GM18519 (cell line): ENCODE results near the gene NLGN1.

ENCODE experiments used
- ATAC-seq: cut with Tn5 transposase; IDR thresholded peaks from one replicate; pipeline ENCODE4 v1.9.1; 2021; ENCODE audit warnings: mild to moderate bottlenecking, moderate library complexity; ENCODE audit not compliant: unreplicated experiment, low FRiP score

The NLGN1 gene

DNA sequence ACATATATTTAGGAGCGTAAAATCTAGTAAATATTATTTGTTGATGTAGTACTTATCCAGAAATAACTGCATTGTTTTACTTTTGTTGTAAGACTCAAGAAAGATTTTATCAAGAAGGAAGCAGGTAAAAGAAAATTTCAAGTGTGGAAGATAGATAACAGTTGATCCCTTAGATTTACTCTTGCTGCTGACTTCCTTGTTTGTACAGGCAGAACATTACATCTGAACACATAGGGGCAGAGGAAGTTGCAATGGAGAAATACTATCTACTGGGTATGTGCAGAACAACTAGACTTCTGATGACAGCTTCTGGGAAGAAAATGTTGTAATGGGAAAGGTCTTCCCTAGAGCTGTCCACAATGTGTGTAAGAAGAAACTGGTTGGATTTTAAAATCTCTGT, 350.6 kb downstream of the NLGN1 start:
- ATAC-seq = no peak

DNA sequence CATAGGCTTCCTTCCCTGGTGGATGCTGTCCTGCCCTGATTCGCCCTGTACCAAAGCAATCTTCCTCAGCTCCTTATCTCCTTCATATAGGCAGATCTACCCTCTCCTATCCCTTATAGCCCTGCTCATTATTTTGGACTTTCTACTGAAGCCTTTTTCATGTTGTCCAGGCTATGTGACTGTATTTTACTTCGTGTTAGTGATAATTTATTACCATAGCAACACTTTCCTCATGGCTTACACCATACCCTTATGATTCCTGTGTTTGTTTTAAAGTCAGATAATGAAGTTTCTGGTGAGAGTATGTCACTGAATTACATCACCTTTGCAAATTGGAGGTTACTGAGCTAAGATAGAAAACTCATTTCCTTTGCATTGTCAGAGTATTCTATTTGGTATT, 352.6 kb downstream of the NLGN1 start:
- ATAC-seq = no peak

GRCh38 chr3:173750591-173750990, 353.0 kb downstream of the NLGN1 start:
- ATAC-seq = no peak

DNA sequence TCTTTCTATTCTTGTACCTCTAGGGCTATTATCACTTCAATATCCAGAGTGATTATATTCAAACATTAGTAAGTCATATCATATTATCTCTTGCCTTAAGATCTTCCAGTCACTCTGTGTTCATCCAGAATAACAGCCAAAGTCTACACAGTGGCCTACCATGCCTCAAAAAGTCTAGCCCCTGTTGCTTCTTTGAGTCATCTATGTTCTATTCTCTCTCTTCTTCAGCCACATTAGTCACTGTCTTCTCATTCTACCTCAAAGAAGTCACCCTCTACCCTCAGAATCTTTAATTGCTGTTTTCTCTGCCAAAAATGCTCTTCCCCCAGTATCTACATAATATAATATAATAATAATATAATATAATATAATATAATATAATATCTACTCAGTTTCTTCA, 356.0 kb downstream of the NLGN1 start:
- ATAC-seq = no peak

- no peak for ATAC-seq
Measured at GRCh38 chr3:173755161-173755560, 357.6 kb downstream of the NLGN1 start.

- no peak for ATAC-seq
Measured at GRCh38 chr3:173761161-173761560, 363.6 kb downstream of the NLGN1 start.

DNA sequence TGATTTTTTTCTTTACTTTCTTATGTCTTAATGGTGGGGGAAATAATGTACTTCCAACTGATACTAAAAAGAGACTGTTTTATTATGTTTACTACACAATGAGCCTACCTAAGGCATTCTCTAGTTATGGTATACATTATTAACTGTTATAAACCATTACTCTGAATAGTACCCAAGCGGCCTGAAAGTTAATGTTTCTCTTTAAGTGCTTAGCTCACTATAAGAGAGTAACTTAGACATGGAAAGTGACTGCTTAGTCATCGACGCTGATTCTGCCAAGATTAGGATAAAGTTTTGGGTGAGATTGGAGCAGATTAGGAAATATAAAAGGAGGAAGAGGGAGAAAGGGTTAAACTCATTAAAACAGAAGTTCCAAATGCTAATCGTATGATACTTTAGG, 365.0 kb downstream of the NLGN1 start:
- ATAC-seq = no peak

DNA sequence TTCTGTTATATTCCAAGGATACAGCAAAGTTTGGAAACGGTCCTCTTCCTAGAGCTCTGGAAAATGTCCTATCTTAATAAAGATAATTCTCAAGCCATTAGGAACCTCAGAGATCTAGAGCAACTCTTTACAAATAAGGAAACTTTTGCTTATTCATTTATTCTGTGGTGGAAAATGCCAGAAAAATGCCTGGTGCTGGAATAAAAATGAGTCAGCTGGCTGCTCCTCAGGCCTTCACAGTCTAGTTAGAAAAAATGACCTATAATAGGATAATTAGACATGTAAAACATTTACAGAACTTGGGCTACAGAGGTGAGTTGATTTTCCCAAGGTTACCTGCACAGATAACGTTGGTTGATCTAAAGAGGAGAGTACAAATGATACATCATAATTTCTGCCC, 372.5 kb downstream of the NLGN1 start:
- no peak for ATAC-seq

DNA sequence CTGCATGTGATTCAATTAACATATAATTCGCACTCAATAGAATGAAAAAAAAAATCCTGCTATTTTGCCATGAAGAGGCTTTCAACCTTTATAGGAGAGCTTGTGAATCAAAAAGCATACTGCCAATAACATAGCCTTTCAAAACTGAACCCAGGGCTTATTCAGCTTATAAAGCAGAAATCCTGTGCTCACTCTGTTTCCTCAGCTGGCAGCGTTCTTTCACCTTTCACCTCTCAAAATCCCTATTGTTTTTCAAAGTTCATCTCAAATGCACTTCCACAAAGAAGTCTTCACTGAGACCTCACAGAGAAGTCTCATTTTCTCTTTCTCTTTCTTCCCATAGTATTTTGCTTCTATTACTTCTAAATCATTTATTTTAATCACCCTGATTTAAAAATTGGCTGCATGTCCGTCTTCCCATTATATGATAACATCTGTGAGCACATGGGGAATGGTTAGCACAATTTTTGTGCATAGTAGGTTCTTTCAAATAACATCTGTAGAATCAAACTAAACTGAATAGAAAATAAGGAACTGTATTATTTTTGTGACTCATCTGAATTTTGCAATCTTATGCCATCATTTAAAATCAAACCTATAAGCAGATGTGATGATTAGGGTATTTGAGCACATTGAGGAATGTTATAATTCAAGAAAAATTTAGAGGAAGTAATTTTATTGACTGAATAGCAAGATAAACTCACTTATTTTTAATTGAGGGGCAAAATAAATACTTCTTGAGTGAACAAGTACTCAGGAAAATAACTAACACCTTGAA, 373.4 kb downstream of the NLGN1 start:
- ATAC-seq = no peak

DNA sequence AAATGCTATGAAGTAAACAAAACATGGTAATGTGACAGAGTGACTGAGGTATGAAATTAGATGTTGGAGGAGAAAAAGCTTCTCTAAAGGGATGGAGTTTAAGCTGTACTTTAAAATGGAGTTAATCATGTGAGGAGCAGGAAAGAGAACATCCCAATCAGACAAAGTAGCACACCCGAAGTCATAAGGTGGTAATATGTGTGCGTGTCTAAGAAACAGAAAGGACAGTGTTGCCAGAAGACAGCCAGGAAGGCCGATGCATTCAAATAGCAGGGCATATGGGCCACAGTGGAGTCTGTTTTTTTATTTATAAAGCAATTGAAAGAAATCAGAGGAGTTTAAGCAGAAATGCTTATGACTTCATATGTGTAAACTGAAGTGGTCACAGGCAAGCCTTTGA, 376.3 kb downstream of the NLGN1 start:
- no peak for ATAC-seq

- no peak for ATAC-seq
Measured at GRCh38 chr3:173774294-173774693, 376.8 kb downstream of the NLGN1 start.

- no peak for ATAC-seq
Measured at GRCh38 chr3:173778251-173778650, 380.7 kb downstream of the NLGN1 start.

DNA sequence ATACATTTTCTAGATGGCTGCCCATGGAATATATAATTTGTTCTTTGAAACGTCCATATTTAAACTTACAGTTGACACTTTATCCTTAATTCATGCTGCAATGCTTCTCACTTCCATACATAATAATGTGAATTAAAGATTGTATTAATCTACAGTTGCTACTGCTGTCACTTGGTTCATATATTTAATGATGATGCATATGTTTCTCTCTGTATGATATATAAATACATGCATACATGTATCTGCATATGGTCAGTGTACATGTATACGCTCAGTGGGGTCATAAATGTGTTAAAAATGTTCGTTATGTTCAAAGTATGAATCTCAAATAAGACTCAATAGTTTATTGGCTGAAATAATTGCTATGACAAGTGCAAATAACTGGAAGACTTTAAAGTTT, 382.5 kb downstream of the NLGN1 start:
- ATAC-seq = no peak

DNA sequence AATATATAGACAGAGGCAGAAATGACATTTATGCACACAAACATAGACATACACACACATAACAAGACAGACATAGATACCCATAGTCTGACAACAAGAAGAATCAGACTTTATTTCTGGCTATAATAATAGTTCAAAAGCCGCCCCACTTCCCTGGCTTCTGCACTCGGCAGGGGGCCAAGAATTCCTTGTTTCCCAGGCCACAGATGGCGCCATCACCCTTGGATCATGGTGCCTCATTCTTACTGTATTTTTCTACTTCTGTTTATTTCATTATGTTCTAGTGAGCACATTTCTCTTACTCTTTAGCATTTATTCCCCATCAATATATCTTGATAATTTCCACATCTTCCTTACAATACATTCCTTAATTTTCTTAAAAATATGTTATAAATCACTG, 387.5 kb downstream of the NLGN1 start:
- ATAC-seq = no peak

DNA sequence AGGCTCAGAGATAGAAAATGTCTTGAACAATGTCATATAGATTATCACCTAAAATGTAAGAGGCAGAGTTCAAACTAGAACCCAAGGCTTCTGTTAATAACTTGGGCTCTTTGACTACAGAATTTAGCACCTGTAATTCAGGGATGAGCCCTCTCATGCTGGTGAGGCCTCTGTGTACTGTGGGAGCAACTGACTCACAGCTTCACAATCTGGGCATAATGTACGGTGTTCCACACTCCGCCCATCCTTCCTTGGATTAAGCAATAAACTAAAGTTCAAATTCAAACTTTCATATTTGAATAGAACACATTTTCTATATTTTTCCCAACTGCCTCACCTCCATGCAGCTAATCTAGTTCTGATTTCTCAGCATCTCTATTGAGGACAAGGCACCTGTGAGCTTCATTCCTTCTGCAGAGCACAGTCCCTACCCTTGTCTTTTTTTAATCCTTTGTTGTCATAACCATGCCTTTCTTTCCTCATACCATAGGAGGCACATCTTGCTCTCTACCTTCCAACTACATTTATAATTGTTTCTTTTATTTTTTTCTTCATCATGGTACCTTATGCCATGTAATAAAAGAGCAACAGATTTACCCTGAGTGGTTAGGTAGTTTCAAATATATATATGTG, 392.1 kb downstream of the NLGN1 start:
- ATAC-seq = no peak

- no peak for ATAC-seq
Measured at GRCh38 chr3:173793963-173794362, 396.4 kb downstream of the NLGN1 start.

- no peak for ATAC-seq
Measured at GRCh38 chr3:173796405-173796804, 398.9 kb downstream of the NLGN1 start.

- ATAC-seq = no peak
Measured at GRCh38 chr3:173796890-173797289, 399.3 kb downstream of the NLGN1 start.

GRCh38 chr3:173799060-173799816, 401.7 kb downstream of the NLGN1 start:
- no peak for ATAC-seq

DNA sequence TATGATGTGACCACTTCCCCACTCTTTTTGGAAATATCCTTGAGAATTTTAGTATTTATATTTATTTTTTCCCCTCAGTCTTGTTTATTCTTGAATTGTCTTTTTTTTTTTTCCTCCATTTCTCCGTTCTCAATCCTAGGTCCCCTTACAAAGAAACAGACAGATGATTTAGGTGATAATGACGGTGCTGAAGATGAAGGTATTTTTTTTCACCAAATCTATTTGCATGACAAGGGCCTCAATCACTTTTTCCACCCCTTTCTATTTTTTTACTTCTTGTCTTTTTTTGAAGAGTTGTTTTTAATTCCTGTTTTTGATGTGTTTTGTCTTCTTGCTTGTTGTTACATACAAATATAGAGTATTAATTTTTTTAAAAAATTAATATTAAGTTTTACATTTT, 402.6 kb downstream of the NLGN1 start:
- no peak for ATAC-seq

- ATAC-seq = no peak
Measured at GRCh38 chr3:173814809-173815208, 417.3 kb downstream of the NLGN1 start.

GRCh38 chr3:173819368-173819767, 421.8 kb downstream of the NLGN1 start:
- ATAC-seq = no peak
